ENCODE data around the gene DCLK2. TPM values are rescaled to one million over a fixed set of nuclear protein-coding genes. Genes with fewer than 3 reads are reported as not detected.

The DCLK2 gene
- total RNA-seq, 2 donors from 2014 or later = 0.20 to 0.42 TPM

DNA sequence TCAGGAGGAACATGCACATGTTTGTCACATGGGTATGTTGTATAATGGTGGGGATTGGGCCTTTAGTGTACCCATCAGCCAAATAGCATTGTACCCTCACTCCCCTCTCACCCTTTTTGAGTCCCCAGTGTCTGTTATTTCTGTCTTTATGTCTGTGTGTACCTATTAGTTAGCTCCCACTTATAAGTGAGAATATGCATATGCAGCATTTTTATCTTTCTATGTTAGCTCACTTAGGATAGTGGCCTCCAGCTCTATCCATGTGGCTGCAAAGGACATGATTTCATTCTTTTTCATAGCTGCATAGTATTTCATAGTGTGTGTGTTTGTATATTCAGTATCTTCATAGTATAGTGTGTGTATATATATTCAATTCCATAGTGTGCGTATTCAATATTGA lies 64.6 kb downstream of the DCLK2 start:
- TF ChIP-seq, protein P1, sequence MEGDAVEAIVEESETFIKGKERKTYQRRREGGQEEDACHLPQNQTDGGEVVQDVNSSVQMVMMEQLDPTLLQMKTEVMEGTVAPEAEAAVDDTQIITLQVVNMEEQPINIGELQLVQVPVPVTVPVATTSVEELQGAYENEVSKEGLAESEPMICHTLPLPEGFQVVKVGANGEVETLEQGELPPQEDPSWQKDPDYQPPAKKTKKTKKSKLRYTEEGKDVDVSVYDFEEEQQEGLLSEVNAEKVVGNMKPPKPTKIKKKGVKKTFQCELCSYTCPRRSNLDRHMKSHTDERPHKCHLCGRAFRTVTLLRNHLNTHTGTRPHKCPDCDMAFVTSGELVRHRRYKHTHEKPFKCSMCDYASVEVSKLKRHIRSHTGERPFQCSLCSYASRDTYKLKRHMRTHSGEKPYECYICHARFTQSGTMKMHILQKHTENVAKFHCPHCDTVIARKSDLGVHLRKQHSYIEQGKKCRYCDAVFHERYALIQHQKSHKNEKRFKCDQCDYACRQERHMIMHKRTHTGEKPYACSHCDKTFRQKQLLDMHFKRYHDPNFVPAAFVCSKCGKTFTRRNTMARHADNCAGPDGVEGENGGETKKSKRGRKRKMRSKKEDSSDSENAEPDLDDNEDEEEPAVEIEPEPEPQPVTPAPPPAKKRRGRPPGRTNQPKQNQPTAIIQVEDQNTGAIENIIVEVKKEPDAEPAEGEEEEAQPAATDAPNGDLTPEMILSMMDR (conservative IDR thresholded peaks at IDR 0.05) = no peak
- H3K9me3 Mint-ChIP-seq = no peaks in the 10 kb centered on the region
- no peak overlapping the region for H3K27ac Mint-ChIP-seq
- Histone ChIP-seq H3K4me1 (ENCODE audit: control insufficient read depth, insufficient read depth, low read length) (no peaks in the 10 kb centered on the region), H3K9me3 (ENCODE audit: control insufficient read depth, low read length) (no peaks in the 10 kb centered on the region), H3K4me3 (ENCODE audit: low read length) (no peak overlapping the region), H3K9ac (ENCODE audit: extremely low read depth, low read length, poor library complexity, severe bottlenecking) (no peak overlapping the region), H3K27me3 (ENCODE audit: control insufficient read depth, insufficient read depth, low read length, poor library complexity, severe bottlenecking) (no peaks in the 10 kb centered on the region), H3K27ac (ENCODE audit: low read depth, low read length) (no peak overlapping the region), H3K36me3 (ENCODE audit: control insufficient read depth, insufficient read depth, low read length) (no peaks in the 10 kb centered on the region)
- no peak overlapping the region for H3K4me3 Mint-ChIP-seq
- H3K4me1 Mint-ChIP-seq = no peaks in the 10 kb centered on the region
- DNase-seq = no peak
- H3K36me3 Mint-ChIP-seq (ENCODE audit: low read depth) = no peaks in the 10 kb centered on the region
- WGBS, 2 experiments (ENCODE audit: insufficient coverage in 1 of 2, insufficient read length in 1 of 2) = 100% methylated on average over 1 of the region's 1 CpG; no CpG with 5 or more reads in 1 of the 2 experiments
- no peaks in the 10 kb centered on the region for H3K27me3 Mint-ChIP-seq (ENCODE audit: insufficient read depth)

DNA sequence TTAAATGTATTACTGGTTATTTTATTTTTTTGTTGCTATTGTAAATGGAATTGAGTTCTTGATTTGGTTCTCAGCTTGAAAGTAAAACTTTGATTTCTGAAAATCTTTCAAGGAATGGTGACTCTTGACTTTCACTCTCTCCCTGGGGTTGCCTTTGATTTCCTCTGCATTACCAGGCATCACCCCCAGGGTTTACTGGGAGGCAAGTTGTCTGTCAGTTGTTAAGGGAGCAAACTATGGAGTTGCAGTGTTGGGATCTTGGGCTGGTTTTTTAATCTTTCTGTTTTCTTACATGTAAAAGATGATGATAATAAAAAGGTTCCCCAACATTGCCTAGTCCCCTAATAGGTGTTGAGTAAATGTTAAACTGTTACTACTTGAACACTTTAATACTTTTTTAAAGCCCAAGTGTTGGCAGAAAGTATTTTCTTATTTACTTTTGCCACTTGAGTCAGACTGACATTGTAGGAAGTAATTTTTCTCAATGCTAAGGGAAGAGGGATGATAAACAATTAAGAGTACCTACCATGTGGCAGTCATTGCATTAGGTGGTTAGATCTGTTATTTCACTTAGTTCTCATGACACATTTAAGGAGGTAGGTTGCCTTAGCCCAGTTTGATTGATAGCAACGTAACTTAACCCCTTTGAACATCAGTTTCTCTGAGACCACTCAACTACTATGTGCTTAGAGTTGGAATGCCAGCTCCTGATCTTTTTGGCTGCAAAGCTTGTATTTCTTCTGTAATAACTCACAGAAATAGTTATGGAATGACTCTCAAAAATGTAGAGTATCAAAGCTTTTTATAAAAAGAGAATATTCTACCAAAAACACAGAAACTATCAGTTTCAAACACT lies 67.1 kb downstream of the DCLK2 start:
- Mint-ChIP-seq H3K9me3 (no peaks in the 10 kb centered on the region), H3K27me3 (ENCODE audit: insufficient read depth) (no peaks in the 10 kb centered on the region), H3K4me1 (no peaks in the 10 kb centered on the region), H3K36me3 (ENCODE audit: low read depth) (no peaks in the 10 kb centered on the region), H3K4me3 (no peak overlapping the region), H3K27ac (no peak overlapping the region)
- Histone ChIP-seq H3K27me3 (ENCODE audit: control insufficient read depth, insufficient read depth, low read length, poor library complexity, severe bottlenecking) (no peaks in the 10 kb centered on the region), H3K4me3 (ENCODE audit: low read length) (no peak overlapping the region), H3K27ac (ENCODE audit: low read depth, low read length) (no peak overlapping the region), H3K9me3 (ENCODE audit: control insufficient read depth, low read length) (no peaks in the 10 kb centered on the region), H3K4me1 (ENCODE audit: control insufficient read depth, insufficient read depth, low read length) (no peaks in the 10 kb centered on the region), H3K36me3 (ENCODE audit: control insufficient read depth, insufficient read depth, low read length) (no peaks in the 10 kb centered on the region), H3K9ac (ENCODE audit: extremely low read depth, low read length, poor library complexity, severe bottlenecking) (no peak overlapping the region)
- DNase-seq = peak; percentile 77
- TF ChIP-seq, protein P1 (conservative IDR thresholded peaks at IDR 0.05) = peak; percentile 65
- WGBS, 2 experiments (ENCODE audit: insufficient coverage in 1 of 2, insufficient read length in 1 of 2) = 91 to 100% methylated on average over 1 of the region's 1 CpG

DNA sequence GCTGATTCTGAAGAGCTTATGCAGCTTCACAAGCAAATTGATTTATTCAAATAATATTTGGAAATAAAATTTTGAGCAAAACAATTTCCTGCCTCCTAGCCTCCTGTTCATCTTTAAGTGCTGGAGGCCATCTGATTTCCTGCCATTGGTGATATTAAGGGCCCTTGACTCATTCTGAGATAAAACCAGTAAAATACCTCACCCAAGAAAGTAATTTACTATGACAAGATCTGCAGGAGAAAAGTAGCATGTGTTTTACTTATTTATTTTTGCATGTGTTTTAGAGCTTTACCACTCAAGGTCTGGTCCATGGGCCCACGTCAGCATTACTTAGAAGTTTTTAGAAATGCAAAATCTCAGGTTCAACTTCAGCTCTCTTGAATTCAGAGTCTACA lies 67.7 kb downstream of the DCLK2 start:
- Mint-ChIP-seq H3K4me3 (no peak overlapping the region), H3K27me3 (ENCODE audit: insufficient read depth) (no peaks in the 10 kb centered on the region), H3K36me3 (ENCODE audit: low read depth) (no peaks in the 10 kb centered on the region), H3K4me1 (no peaks in the 10 kb centered on the region), H3K27ac (no peak overlapping the region), H3K9me3 (no peaks in the 10 kb centered on the region)
- TF ChIP-seq, protein P1 (conservative IDR thresholded peaks at IDR 0.05) = no peak
- WGBS, 2 experiments (ENCODE audit: insufficient coverage in 1 of 2, insufficient read length in 1 of 2) = 89% methylated on average over 1 of the region's 1 CpG; no CpG with 5 or more reads in 1 of the 2 experiments
- DNase-seq = no peak
- no peaks in the 10 kb centered on the region for H3K9me3 ChIP-seq (ENCODE audit: control insufficient read depth, low read length)
- H3K27me3 ChIP-seq (ENCODE audit: control insufficient read depth, insufficient read depth, low read length, poor library complexity, severe bottlenecking) = no peaks in the 10 kb centered on the region
- H3K4me3 ChIP-seq (ENCODE audit: low read length) = no peak overlapping the region
- H3K9ac ChIP-seq (ENCODE audit: extremely low read depth, low read length, poor library complexity, severe bottlenecking) = no peak overlapping the region
- H3K27ac ChIP-seq (ENCODE audit: low read depth, low read length) = no peak overlapping the region
- H3K36me3 ChIP-seq (ENCODE audit: control insufficient read depth, insufficient read depth, low read length) = no peaks in the 10 kb centered on the region
- no peaks in the 10 kb centered on the region for H3K4me1 ChIP-seq (ENCODE audit: control insufficient read depth, insufficient read depth, low read length)

All from endodermal cell (in vitro differentiated cells).